Measurements from ENCODE around the gene IL4I1.
A peak's percentile ranks its signal among the peaks of the same experiment; 100 is the strongest.
"Not testable (repeated sequence)": the region's sequence is repeated elsewhere in the genome, so short reads cannot be mapped to it uniquely, and the experiment has no call there.

The IL4I1 gene

GRCh38 chr19:49929611-49930482 is 33.2 kb upstream of the IL4I1 start:
- H3K4me3 ChIP-seq (ENCODE audit: low read depth, low read length) = peak overlapping the region; percentile 98
- no peak for TF ChIP-seq CTCF (IDR thresholded peaks at IDR 0.05; ENCODE audit: borderline replicate concordance, insufficient read depth, low read depth, low read length)

- peak within 1 kb of the TSS; percentile 98 for H3K4me3 ChIP-seq (ENCODE audit: low read depth, low read length)
- TF ChIP-seq CTCF (IDR thresholded peaks at IDR 0.05; ENCODE audit: borderline replicate concordance, insufficient read depth, low read depth, low read length) = no peak
These were observed 32.5 kb upstream of the IL4I1 start, which contains the start of the genes ATF5 and NUP62 for GRCh38 chr19:49929121-49929610. Gene ATF5 (plus strand): TSS chr19:49929205. CDS start chr19:49930851, 1,646 bp downstream. Gene NUP62 (minus strand): TSS chr19:49929504. CDS start chr19:49909807, 19,697 bp downstream.

- no peak for TF ChIP-seq CTCF (IDR thresholded peaks at IDR 0.05; ENCODE audit: borderline replicate concordance, insufficient read depth, low read depth, low read length)
- H3K4me3 ChIP-seq (ENCODE audit: low read depth, low read length) = peak overlapping the region; percentile 43
These were observed 31.0 kb upstream of the IL4I1 start for GRCh38 chr19:49927526-49928264.

GRCh38 chr19:49926515-49926914 is 29.8 kb upstream of the IL4I1 start:
- no peak for TF ChIP-seq CTCF (IDR thresholded peaks at IDR 0.05; ENCODE audit: borderline replicate concordance, insufficient read depth, low read depth, low read length)

GRCh38 chr19:49925486-49925885 is 28.8 kb upstream of the IL4I1 start:
- TF ChIP-seq CTCF (IDR thresholded peaks at IDR 0.05; ENCODE audit: borderline replicate concordance, insufficient read depth, low read depth, low read length) = no peak
- no peak overlapping the region for H3K4me3 ChIP-seq (ENCODE audit: low read depth, low read length)

More at GRCh38 chr19:49926515-49926914, 29.8 kb upstream of the IL4I1 start:
- no peak overlapping the region for H3K4me3 ChIP-seq (ENCODE audit: low read depth, low read length)

- not testable (repeated sequence) for H3K4me3 ChIP-seq (ENCODE audit: low read depth, low read length)
These were observed 28.2 kb upstream of the IL4I1 start for GRCh38 chr19:49924881-49925210.

- no peak for TF ChIP-seq CTCF (IDR thresholded peaks at IDR 0.05; ENCODE audit: borderline replicate concordance, insufficient read depth, low read depth, low read length)
These were observed 27.6 kb upstream of the IL4I1 start for GRCh38 chr19:49924004-49924880.

More at GRCh38 chr19:49924004-49924880, 27.6 kb upstream of the IL4I1 start:
- H3K4me3 ChIP-seq (ENCODE audit: low read depth, low read length) = no peak overlapping the region

Data from GM12875 (cell line).